Measurements from ENCODE around the gene SMIM34. TPM values are rescaled to one million over a fixed set of nuclear protein-coding genes. Genes with fewer than 3 reads are reported as not detected.
"Not testable (repeated sequence)": the region's sequence is repeated elsewhere in the genome, so short reads cannot be mapped to it uniquely, and the experiment has no call there.

The SMIM34 gene
- total RNA-seq, 1 experiment from 2014 or later, result not detected

DNA sequence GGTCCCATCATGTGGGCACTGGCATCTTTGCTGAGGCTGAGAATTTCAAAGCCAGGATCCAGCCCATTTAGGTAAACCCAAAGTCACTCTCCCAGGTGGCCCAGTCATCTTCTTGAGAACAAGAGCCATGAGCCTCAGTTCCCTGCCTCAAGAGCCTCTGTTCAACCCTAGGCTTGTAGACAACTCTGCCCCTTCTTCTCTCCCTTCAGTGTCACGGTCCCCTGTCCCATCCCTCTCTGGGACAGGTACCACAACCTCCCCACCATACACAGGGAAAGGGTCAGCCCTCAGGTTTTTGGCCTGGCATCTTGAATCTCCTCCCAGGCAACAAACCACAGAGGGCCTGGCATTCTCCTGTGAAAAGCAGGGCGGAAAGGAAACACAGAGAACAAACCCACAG is 18.1 kb downstream of the SMIM34 start:
- H3K27ac ChIP-seq; H3K4me1 ChIP-seq (replicated peaks); H3K36me3 ChIP-seq; H3K9me3 ChIP-seq (replicated peaks); H3K27me3 ChIP-seq (replicated peaks); DNase-seq (ENCODE audit: low read depth in 1 of 2, low spot score in 2 of 2); H3K4me3 ChIP-seq: not testable (repeated sequence)

- H3K9me3 ChIP-seq (replicated peaks); H3K27me3 ChIP-seq (replicated peaks); DNase-seq (ENCODE audit: low read depth in 1 of 2, low spot score in 2 of 2); H3K27ac ChIP-seq; H3K36me3 ChIP-seq; H3K4me3 ChIP-seq; H3K4me1 ChIP-seq (replicated peaks): not testable (repeated sequence)
These were observed 19.0 kb downstream of the SMIM34 start for GRCh38 chr21:34404742-34405141.

- not testable (repeated sequence) for H3K27me3 ChIP-seq (replicated peaks); H3K4me1 ChIP-seq (replicated peaks); H3K36me3 ChIP-seq; DNase-seq (ENCODE audit: low read depth in 1 of 2, low spot score in 2 of 2); H3K4me3 ChIP-seq; H3K27ac ChIP-seq; H3K9me3 ChIP-seq (replicated peaks)
These were observed 23.2 kb downstream of the SMIM34 start for GRCh38 chr21:34400522-34400921.

GRCh38 chr21:34383724-34384415 is 39.9 kb downstream of the SMIM34 start:
- not testable (repeated sequence) for H3K4me3 ChIP-seq; H3K9me3 ChIP-seq (replicated peaks); H3K27me3 ChIP-seq (replicated peaks)

GRCh38 chr21:34383138-34383537 is 40.6 kb downstream of the SMIM34 start:
- not testable (repeated sequence) for DNase-seq (ENCODE audit: low read depth in 1 of 2, low spot score in 2 of 2); H3K9me3 ChIP-seq (replicated peaks); H3K36me3 ChIP-seq; H3K27me3 ChIP-seq (replicated peaks); H3K27ac ChIP-seq; H3K4me1 ChIP-seq (replicated peaks); H3K4me3 ChIP-seq

More at GRCh38 chr21:34383724-34384415, 39.9 kb downstream of the SMIM34 start:
- not testable (repeated sequence) for DNase-seq (ENCODE audit: low read depth in 1 of 2, low spot score in 2 of 2); H3K27ac ChIP-seq; H3K4me1 ChIP-seq (replicated peaks); H3K36me3 ChIP-seq

DNA sequence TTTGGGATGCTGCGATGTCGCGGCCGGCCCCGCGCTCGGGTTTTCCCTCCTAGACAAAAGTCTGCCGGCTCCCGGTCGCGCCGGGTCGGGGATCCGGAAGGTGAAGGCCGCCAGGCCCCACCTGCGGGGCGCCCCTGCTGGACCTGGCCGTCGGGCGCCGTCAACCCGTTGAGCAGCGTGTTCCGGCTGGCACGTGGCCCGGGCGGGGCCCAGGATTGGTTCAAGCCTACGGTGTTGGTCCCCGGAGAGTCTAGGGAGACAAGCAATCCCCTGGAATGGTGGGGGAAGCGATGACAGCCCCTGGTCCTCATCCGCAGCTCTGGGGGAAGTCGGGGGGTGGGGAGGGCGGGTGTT is 48.2 kb downstream of the SMIM34 start:
- H3K9me3 ChIP-seq (replicated peaks); H3K27ac ChIP-seq; H3K27me3 ChIP-seq (replicated peaks); DNase-seq (ENCODE audit: low read depth in 1 of 2, low spot score in 2 of 2); H3K4me3 ChIP-seq; H3K4me1 ChIP-seq (replicated peaks); H3K36me3 ChIP-seq: not testable (repeated sequence)

- not testable (repeated sequence) for H3K27ac ChIP-seq; H3K4me1 ChIP-seq (replicated peaks); H3K4me3 ChIP-seq; H3K27me3 ChIP-seq (replicated peaks); H3K36me3 ChIP-seq; H3K9me3 ChIP-seq (replicated peaks); DNase-seq (ENCODE audit: low read depth in 1 of 2, low spot score in 2 of 2)
These were observed 48.7 kb downstream of the SMIM34 start, which contains the start of gene SMIM11 for GRCh38 chr21:34374940-34375618. TSS of gene SMIM11 (plus strand) at chr21:34375507. CDS start at chr21:34379505, 3,998 bp downstream.

GRCh38 chr21:34374462-34374861 is 49.3 kb downstream of the SMIM34 start:
- not testable (repeated sequence) for H3K36me3 ChIP-seq; H3K9me3 ChIP-seq (replicated peaks); H3K27me3 ChIP-seq (replicated peaks); H3K4me3 ChIP-seq; H3K4me1 ChIP-seq (replicated peaks); DNase-seq (ENCODE audit: low read depth in 1 of 2, low spot score in 2 of 2); H3K27ac ChIP-seq

DNA sequence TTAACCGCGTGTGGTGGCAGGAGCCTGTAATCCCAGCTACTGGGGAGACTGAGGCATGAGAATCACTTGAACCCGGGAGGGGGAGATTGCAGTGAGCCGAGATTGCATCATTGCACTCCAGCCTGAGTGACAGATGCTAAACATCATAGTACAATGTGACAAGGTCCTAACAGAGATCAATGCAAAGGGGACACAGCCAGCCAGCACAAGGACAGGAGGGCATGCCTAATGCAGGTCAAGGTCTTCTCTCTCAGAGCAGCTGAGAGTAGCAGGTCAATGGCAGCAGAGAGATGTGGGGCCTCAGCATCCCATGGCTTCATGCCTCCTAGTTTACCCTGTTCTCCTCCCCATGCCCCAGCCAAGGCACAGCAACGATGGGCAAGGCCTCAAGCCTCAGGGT is 51.4 kb downstream of the SMIM34 start:
- no peak overlapping the region for H3K27ac ChIP-seq
- H3K4me3 ChIP-seq, result no peak overlapping the region
- no peaks in the 10 kb centered on the region for H3K36me3 ChIP-seq
- no peak for DNase-seq (ENCODE audit: low read depth in 1 of 2, low spot score in 2 of 2)
- H3K27me3 ChIP-seq (replicated peaks), result no peaks in the 10 kb centered on the region
- peaks cover 6% of the 10 kb centered on the region for H3K4me1 ChIP-seq (replicated peaks)
- no peaks in the 10 kb centered on the region for H3K9me3 ChIP-seq (replicated peaks)

GRCh38 chr21:34369741-34370140 is 54.0 kb downstream of the SMIM34 start:
- no peaks in the 10 kb centered on the region for H3K9me3 ChIP-seq (replicated peaks)
- DNase-seq (ENCODE audit: low read depth in 1 of 2, low spot score in 2 of 2), result no peak
- H3K4me3 ChIP-seq, result no peak overlapping the region
- no peaks in the 10 kb centered on the region for H3K36me3 ChIP-seq
- peaks cover 11% of the 10 kb centered on the region for H3K4me1 ChIP-seq (replicated peaks)
- H3K27ac ChIP-seq, result no peak overlapping the region
- no peaks in the 10 kb centered on the region for H3K27me3 ChIP-seq (replicated peaks)

Other genes with a start within 250 kb of the SMIM34 start
- gene KCNE2, start 59.9 kb downstream of the SMIM34 start, total RNA-seq (2014; rRNA removed; shearing (Covaris generic)), result not detected in 2 replicates
- gene SMIM11, start 48.4 kb downstream of the SMIM34 start, total RNA-seq (2014; rRNA removed; shearing (Covaris generic)), result 2.0 and 7.8 TPM in 2 replicates
- 0.16 and 2.2 TPM in 2 replicates for gene KCNE1, start 88.3 kb upstream of the SMIM34 start, total RNA-seq (2014; rRNA removed; shearing (Covaris generic))
- gene RCAN1, start 191.2 kb upstream of the SMIM34 start, total RNA-seq (2014; rRNA removed; shearing (Covaris generic)), result 123 and 132 TPM in 2 replicates
- not detected in 2 replicates for gene CLIC6, start 245.0 kb upstream of the SMIM34 start, total RNA-seq (2014; rRNA removed; shearing (Covaris generic))